Ovary (tissue), 9 donors: ENCODE measurements around the gene RABGEF1. TPM values are rescaled to one million over a fixed set of nuclear protein-coding genes. Genes with fewer than 3 reads are reported as not detected.
"Not testable (repeated sequence)": the region's sequence is repeated elsewhere in the genome, so short reads cannot be mapped to it uniquely, and the experiment has no call there.

Source experiments
- DNase-seq, 5 donors: peaks; one replicate each; pipeline ENCODE4 v3.0.0-alpha.2; 2019 to 2020
- H3K27ac ChIP-seq, 2 donors: fragments of 200-600 bp; one replicate each; pipeline versions ENCODE4 v1.5.1 to v1.8.0; 2019 to 2022
- H3K27me3 ChIP-seq: fragments of 200-600 bp; one replicate; pipeline ENCODE4 v1.8.0; 2022
- H3K36me3 ChIP-seq: fragments of 200-600 bp; sonication (generic); one replicate; pipeline ENCODE4 v1.5.1; 2019
- H3K4me1 ChIP-seq: one replicate; pipeline ENCODE4 v1.8.1; 2013; ENCODE audit warnings: mild to moderate bottlenecking, moderate library complexity; ENCODE audit not compliant: insufficient read depth
- H3K4me3 ChIP-seq: fragments of 200-600 bp; sonication (generic); one replicate; pipeline ENCODE4 v1.5.1; 2017
- H3K9me3 ChIP-seq, 2 donors: fragments of 200-600 bp in 1 of 2; sonication (generic) in 1 of 2; one replicate each; pipeline versions ENCODE4 v1.5.1 to v1.8.1; 2013 to 2019; ENCODE audit warnings: mild to moderate bottlenecking in 1 of 2, moderate library complexity in 1 of 2
- CTCF ChIP-seq, 3 donors: fragments of 450-650 bp in 2 of 3; fragments of 200-600 bp in 1 of 3; IDR thresholded peaks; one replicate each; pipeline versions ENCODE4 v1.5.1 to v1.8.0; 2016 to 2022; ENCODE audit warnings: antibody characterized with exemption in 3 of 3, mild to moderate bottlenecking in 1 of 3
- EP300 ChIP-seq: sonication (generic); formaldehyde crosslinking; IDR thresholded peaks from one replicate; pipeline ENCODE4 v1.6.1; 2017; ENCODE audit warnings: antibody characterized with exemption
- POLR2A ChIP-seq: fragments of 450-650 bp; IDR thresholded peaks from one replicate; pipeline ENCODE4 v1.6.1; 2017; ENCODE audit warnings: antibody characterized with exemption, mild to moderate bottlenecking, moderate library complexity
- WGBS, 3 donors: extraction: QIAGEN DNeasy Blood & Tissue Kit in 1 of 3; methylation state at CpG; one replicate each; pipeline versions ENCODE4 v1.1.5 to v1.1.7; 2013 to 2017; 5-methylcytosine and 5-hydroxymethylcytosine counted together
- intact Hi-C, 4 donors: fragments of 100-400 bp; cut with DNase I; formaldehyde crosslinking; loops; one replicate each; pipeline versions ENCODE4 v1.11.0 to v1.15.1; 2022 to 2023
- polyA plus RNA-seq, 2 donors: library from polyadenylated mRNA; stranded (reverse); fragments of 200-250 nt in 1 of 2; fragments of 350-450 nt in 1 of 2; fragmentation: Illumina TruSeq in 1 of 2; extraction: RNeasy Lipid Tissue Mini Kit (QIAGEN cat#74804) in 1 of 2; gene quantifications; one replicate each; pipeline ENCODE4 v1.2.3, GENCODE V29; 2013 to 2014
- total RNA-seq, 7 donors: library from RNA; depleted of rRNA in 2 of 7; stranded (reverse); fragments of >200 nt in 2 of 7; fragmentation: NEBNext Ultra II Directional in 3 of 7; extraction: Animal tissue kit (Norgen Biotek cat#: 25700) in 3 of 7; gene quantifications; one replicate each; pipeline versions ENCODE4 v1.1.0 to v1.2.4, GENCODE V29; 2016 to 2023
- donor health status: DM: no; HTN: no; CAD: no; lungs with moderate emphysema.
- donor health status: DM: no; HTN: no; CAD: no.
- donor health status: Bipolar disorder and iron deficiency.
- donor health status: DM: yes; HTN: yes; CAD: no.
- donor health status: DM: no; HTN: no; CAD: no.
- donor health status: DM: yes; HTN: yes; CAD: no.

RABGEF1 gene
- total and polyA plus RNA-seq, 9 donors = 13.1 to 29.9 (median 25.4) TPM

- no peaks in the 10 kb centered on the region for H3K9me3 ChIP-seq
- intact Hi-C loops = no loop called here
- no peak for DNase-seq
- H3K4me1 ChIP-seq = no peaks in the 10 kb centered on the region
- H3K27me3 ChIP-seq = no peaks in the 10 kb centered on the region
- TF ChIP-seq POLR2A (no peak), CTCF (IDR thresholded peaks at IDR 0.05) (no peak), EP300 (no peak)
- no peak overlapping the region for H3K4me3 ChIP-seq
- WGBS, 3 donors = 94 to 99% (median 96%) methylated on average over 1 of the region's 1 CpG
- H3K36me3 ChIP-seq = no peaks in the 10 kb centered on the region
- no peak overlapping the region for H3K27ac ChIP-seq
Measured at GRCh38 chr7:66713687-66714086, 26.8 kb upstream of the RABGEF1 start.

- H3K36me3 ChIP-seq, H3K4me1 ChIP-seq, DNase-seq, H3K27me3 ChIP-seq, intact Hi-C loops, H3K4me3 ChIP-seq, H3K9me3 ChIP-seq, H3K27ac ChIP-seq: not testable (repeated sequence)
- 95 to 98% (median 98%) methylated on average over 7 of the region's 7 CpGs for WGBS, 3 donors
Measured at GRCh38 chr7:66716634-66717033, 23.9 kb upstream of the RABGEF1 start.

GRCh38 chr7:66720561-66720960, 20.0 kb upstream of the RABGEF1 start:
- Histone ChIP-seq H3K36me3 (no peaks in the 10 kb centered on the region), H3K4me3 (no peak overlapping the region), H3K27me3 (no peaks in the 10 kb centered on the region), H3K4me1 (no peaks in the 10 kb centered on the region), H3K9me3 (no peaks in the 10 kb centered on the region), H3K27ac (no peak overlapping the region)
- TF ChIP-seq CTCF (IDR thresholded peaks at IDR 0.05) = no peak
- TF ChIP-seq POLR2A = no peak
- no peak for TF ChIP-seq EP300
- 94 to 98% (median 96%) methylated on average over 1 of the region's 1 CpG for WGBS, 3 donors
- intact Hi-C loops = no loop called here
- DNase-seq = no peak

GRCh38 chr7:66725843-66726242, 14.7 kb upstream of the RABGEF1 start:
- TF ChIP-seq CTCF (IDR thresholded peaks at IDR 0.05) (no peak), POLR2A (no peak), EP300 (no peak)
- intact Hi-C loops = no loop called here
- no peaks in the 10 kb centered on the region for H3K36me3 ChIP-seq
- H3K27me3 ChIP-seq = no peaks in the 10 kb centered on the region
- WGBS, 3 donors = 83 to 92% (median 88%) methylated on average over 2 of the region's 2 CpGs
- no peaks in the 10 kb centered on the region for H3K9me3 ChIP-seq
- H3K4me1 ChIP-seq = peaks cover under 1% of the 10 kb centered on the region
- no peak for DNase-seq
- no peak overlapping the region for H3K27ac ChIP-seq
- no peak overlapping the region for H3K4me3 ChIP-seq

- TF ChIP-seq EP300 (no peak), POLR2A (no peak), CTCF (IDR thresholded peaks at IDR 0.05) (no peak)
- H3K9me3 ChIP-seq = no peaks in the 10 kb centered on the region
- WGBS, 3 donors = 91 to 93% (median 92%) methylated on average over 3 of the region's 3 CpGs
- H3K4me1 ChIP-seq = peaks cover 3% of the 10 kb centered on the region
- no peak for DNase-seq
- intact Hi-C loops = no loop called here
- H3K36me3 ChIP-seq = no peaks in the 10 kb centered on the region
- H3K27ac ChIP-seq = no peak overlapping the region
- no peak overlapping the region for H3K4me3 ChIP-seq
- H3K27me3 ChIP-seq = no peaks in the 10 kb centered on the region
Measured at GRCh38 chr7:66727058-66727457, 13.5 kb upstream of the RABGEF1 start.
